Neural cell (in vitro differentiated cells): Measurements from ENCODE around the gene PRPS1L1.

Source experiments
- EP300 ChIP-seq: fragments of 450-650 bp; conservative IDR thresholded peaks from 2 replicates; pipeline ENCODE4 v1.6.1; 2014; ENCODE audit warnings: antibody characterized with exemption, mild to moderate bottlenecking, moderate library complexity; ENCODE audit not compliant: poor library complexity, severe bottlenecking
- POLR2AphosphoS5 ChIP-seq: IDR thresholded peaks from 2 replicates; pipeline ENCODE4 v1.6.1; 2012
- RAD21 ChIP-seq: fragments of 450-650 bp; conservative IDR thresholded peaks from 2 replicates; pipeline ENCODE4 v1.6.1; 2014; ENCODE audit warnings: antibody characterized with exemption, mild to moderate bottlenecking, moderate library complexity
- TF ChIP-seq, protein P1 (sequence below): IDR thresholded peaks from 2 replicates; pipeline ENCODE4 v1.6.1; 2012; ENCODE audit warnings: borderline replicate concordance
- TF ChIP-seq, protein P2 (sequence below): fragments of 450-650 bp; IDR thresholded peaks from 2 replicates; pipeline ENCODE4 v1.5.1; 2014; ENCODE audit warnings: antibody characterized with exemption, mild to moderate bottlenecking, moderate library complexity; ENCODE audit not compliant: poor library complexity, severe bottlenecking

DNA sequence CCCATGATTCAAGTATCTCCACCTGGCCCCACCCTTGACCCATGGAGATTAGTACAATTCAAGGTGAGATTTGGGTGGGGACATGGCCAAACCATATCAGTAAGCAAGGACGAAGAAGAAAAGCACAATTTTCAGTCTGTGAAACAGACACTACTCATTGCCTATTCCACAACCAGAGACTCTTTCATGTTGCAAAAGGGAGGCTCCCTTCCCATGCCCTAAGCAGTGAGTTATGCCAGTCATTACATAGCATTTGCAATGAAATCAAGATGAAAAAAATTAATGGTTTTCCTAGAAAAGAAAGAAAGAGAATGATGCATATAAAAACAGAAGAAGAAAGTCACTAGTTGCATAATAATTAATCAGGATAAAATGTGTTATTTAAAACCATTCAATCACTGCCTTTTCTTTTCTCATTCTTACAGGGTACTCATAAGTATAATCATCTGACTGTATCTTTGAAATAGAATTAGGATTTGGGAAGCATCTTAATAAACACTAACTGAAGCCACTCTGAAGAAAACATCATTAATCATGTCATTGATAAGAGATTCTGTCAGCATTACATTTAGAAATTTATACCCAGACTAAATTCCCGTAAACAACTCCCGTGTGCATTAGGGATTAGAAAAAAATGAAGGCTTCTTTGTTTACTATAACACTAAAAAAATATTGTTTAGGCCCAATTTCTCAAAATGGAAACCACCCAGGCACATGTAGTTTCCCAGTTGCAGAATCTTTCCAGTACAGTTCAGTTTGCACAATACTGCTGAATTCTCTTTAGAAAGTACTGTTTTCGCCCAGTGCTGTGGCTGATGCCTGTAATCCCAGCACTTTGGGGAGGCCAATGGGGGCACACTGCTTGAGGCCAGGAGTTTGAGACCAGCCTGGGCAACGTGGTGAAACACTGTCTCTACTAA is 9.1 kb downstream of the PRPS1L1 start:
- TF ChIP-seq RAD21 (no peak), EP300 (no peak), POLR2AphosphoS5 (no peak)
- TF ChIP-seq, protein P1, sequence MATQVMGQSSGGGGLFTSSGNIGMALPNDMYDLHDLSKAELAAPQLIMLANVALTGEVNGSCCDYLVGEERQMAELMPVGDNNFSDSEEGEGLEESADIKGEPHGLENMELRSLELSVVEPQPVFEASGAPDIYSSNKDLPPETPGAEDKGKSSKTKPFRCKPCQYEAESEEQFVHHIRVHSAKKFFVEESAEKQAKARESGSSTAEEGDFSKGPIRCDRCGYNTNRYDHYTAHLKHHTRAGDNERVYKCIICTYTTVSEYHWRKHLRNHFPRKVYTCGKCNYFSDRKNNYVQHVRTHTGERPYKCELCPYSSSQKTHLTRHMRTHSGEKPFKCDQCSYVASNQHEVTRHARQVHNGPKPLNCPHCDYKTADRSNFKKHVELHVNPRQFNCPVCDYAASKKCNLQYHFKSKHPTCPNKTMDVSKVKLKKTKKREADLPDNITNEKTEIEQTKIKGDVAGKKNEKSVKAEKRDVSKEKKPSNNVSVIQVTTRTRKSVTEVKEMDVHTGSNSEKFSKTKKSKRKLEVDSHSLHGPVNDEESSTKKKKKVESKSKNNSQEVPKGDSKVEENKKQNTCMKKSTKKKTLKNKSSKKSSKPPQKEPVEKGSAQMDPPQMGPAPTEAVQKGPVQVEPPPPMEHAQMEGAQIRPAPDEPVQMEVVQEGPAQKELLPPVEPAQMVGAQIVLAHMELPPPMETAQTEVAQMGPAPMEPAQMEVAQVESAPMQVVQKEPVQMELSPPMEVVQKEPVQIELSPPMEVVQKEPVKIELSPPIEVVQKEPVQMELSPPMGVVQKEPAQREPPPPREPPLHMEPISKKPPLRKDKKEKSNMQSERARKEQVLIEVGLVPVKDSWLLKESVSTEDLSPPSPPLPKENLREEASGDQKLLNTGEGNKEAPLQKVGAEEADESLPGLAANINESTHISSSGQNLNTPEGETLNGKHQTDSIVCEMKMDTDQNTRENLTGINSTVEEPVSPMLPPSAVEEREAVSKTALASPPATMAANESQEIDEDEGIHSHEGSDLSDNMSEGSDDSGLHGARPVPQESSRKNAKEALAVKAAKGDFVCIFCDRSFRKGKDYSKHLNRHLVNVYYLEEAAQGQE, result no peak
- TF ChIP-seq, protein P2, sequence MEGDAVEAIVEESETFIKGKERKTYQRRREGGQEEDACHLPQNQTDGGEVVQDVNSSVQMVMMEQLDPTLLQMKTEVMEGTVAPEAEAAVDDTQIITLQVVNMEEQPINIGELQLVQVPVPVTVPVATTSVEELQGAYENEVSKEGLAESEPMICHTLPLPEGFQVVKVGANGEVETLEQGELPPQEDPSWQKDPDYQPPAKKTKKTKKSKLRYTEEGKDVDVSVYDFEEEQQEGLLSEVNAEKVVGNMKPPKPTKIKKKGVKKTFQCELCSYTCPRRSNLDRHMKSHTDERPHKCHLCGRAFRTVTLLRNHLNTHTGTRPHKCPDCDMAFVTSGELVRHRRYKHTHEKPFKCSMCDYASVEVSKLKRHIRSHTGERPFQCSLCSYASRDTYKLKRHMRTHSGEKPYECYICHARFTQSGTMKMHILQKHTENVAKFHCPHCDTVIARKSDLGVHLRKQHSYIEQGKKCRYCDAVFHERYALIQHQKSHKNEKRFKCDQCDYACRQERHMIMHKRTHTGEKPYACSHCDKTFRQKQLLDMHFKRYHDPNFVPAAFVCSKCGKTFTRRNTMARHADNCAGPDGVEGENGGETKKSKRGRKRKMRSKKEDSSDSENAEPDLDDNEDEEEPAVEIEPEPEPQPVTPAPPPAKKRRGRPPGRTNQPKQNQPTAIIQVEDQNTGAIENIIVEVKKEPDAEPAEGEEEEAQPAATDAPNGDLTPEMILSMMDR, result no peak
